Astrocyte (in vitro differentiated cells and primary cell): ENCODE results near the gene CMC1. TPM values are rescaled to one million over a fixed set of nuclear protein-coding genes. Genes with fewer than 3 reads are reported as not detected.

Experiments
- DNase-seq: peaks from one replicate; pipeline ENCODE4 v3.0.0-alpha.2; 2010; ENCODE audit warnings: low read depth
- FAIRE-seq: peaks from 2 replicates; lab custom pipeline; 2011; peaks lifted over from hg19 to GRCh38; lab: Jason Lieb, UNC
- H2AFZ ChIP-seq: 2 replicates; pipeline ENCODE4 v1.6.0; 2012; ENCODE audit warnings: low read depth, low read length, inconsistent platforms
- H3K27ac ChIP-seq: 2 replicates; pipeline ENCODE4 v1.5.1; 2011; ENCODE audit warnings: low read depth, low read length, inconsistent platforms
- H3K27me3 ChIP-seq: 2 replicates; pipeline ENCODE4 v1.6.0; 2011; ENCODE audit warnings: low read length, inconsistent platforms; ENCODE audit not compliant: insufficient read depth
- H3K36me3 ChIP-seq: 2 replicates; pipeline ENCODE4 v1.5.1; 2011; ENCODE audit warnings: low read length, inconsistent platforms; ENCODE audit not compliant: insufficient read depth
- H3K4me1 ChIP-seq: 2 replicates; pipeline ENCODE4 v1.5.1; 2011; ENCODE audit warnings: low read length, inconsistent platforms; ENCODE audit not compliant: insufficient read depth
- H3K4me2 ChIP-seq: 2 replicates; pipeline ENCODE4 v1.6.0; 2012; ENCODE audit warnings: low read length, inconsistent platforms
- H3K4me3 ChIP-seq: 2 replicates; pipeline ENCODE4 v1.5.1; 2011; ENCODE audit warnings: low read depth, mild to moderate bottlenecking, low read length, inconsistent platforms; ENCODE audit not compliant: insufficient read depth
- H3K79me2 ChIP-seq: 2 replicates; pipeline ENCODE4 v1.6.0; 2012; ENCODE audit warnings: mild to moderate bottlenecking, low read length, inconsistent platforms; ENCODE audit not compliant: insufficient read depth
- H3K9ac ChIP-seq: 2 replicates; pipeline ENCODE4 v1.6.0; 2012; ENCODE audit warnings: mild to moderate bottlenecking, low read length, inconsistent platforms
- H3K9me3 ChIP-seq: 2 replicates; pipeline ENCODE4 v1.5.1; 2012; ENCODE audit warnings: low read depth, mild to moderate bottlenecking, low read length, inconsistent platforms; ENCODE audit not compliant: insufficient read depth
- H4K20me1 ChIP-seq: 2 replicates; pipeline ENCODE4 v1.6.0; 2012; ENCODE audit warnings: low read length, inconsistent platforms; ENCODE audit not compliant: insufficient read depth
- H3K27ac Mint-ChIP-seq: one replicate; pipeline ENCODE4 v1.8.0; 2021; ENCODE audit warnings: mild to moderate bottlenecking, mixed read lengths; ENCODE audit not compliant: unreplicated experiment
- H3K27me3 Mint-ChIP-seq: one replicate; pipeline ENCODE4 v1.8.0; 2021; ENCODE audit warnings: low read depth, mixed read lengths; ENCODE audit not compliant: unreplicated experiment
- H3K36me3 Mint-ChIP-seq: one replicate; pipeline ENCODE4 v1.8.0; 2021; ENCODE audit warnings: low read depth, mixed read lengths; ENCODE audit not compliant: unreplicated experiment
- H3K4me1 Mint-ChIP-seq: one replicate; pipeline ENCODE4 v1.8.0; 2021; ENCODE audit warnings: low read depth, mixed read lengths; ENCODE audit not compliant: unreplicated experiment
- H3K4me3 Mint-ChIP-seq: one replicate; pipeline ENCODE4 v1.8.0; 2021; ENCODE audit warnings: mild to moderate bottlenecking, moderate library complexity, mixed read lengths; ENCODE audit not compliant: unreplicated experiment
- H3K9me3 Mint-ChIP-seq: one replicate; pipeline ENCODE4 v1.8.0; 2021; ENCODE audit warnings: mild to moderate bottlenecking, mixed read lengths; ENCODE audit not compliant: unreplicated experiment
- EZH2 ChIP-seq: IDR thresholded peaks from 2 replicates; pipeline ENCODE4 v1.6.1; 2012; ENCODE audit warnings: mild to moderate bottlenecking, low read length, inconsistent platforms; ENCODE audit not compliant: insufficient read depth
- total RNA-seq: library from RNA; stranded (reverse); gene quantifications from 2 replicates; pipeline ENCODE4 v1.2.1, GENCODE V29; 2021
- TF ChIP-seq, protein P1 (sequence below): IDR thresholded peaks from 2 replicates; pipeline ENCODE4 v1.5.1; 2011; ENCODE audit warnings: low read depth, mild to moderate bottlenecking, inconsistent platforms, low read length, moderate library complexity; ENCODE audit not compliant: insufficient read depth

The CMC1 gene
- total RNA-seq, 1 donor from 2014 or later: 13.4 TPM

DNA sequence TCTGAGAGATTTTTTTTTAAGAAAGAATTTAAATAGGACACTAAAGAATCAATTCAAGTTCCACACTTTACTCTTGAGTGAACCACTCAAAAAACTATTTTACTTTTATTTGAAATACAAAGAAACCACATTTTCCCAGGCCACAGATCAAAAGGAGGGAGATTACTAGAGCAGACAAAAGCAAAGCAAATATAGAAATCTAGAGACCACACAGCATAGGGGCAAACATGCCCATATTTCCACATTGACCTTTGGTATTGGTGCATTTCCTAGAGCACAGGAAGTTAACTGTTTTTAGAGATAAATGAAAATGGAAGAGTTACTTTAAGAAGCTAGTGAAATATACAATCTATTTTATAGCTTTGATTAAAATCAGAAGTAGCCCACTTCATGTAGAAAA lies 79.6 kb downstream of the CMC1 start:
- TF ChIP-seq, protein P1, sequence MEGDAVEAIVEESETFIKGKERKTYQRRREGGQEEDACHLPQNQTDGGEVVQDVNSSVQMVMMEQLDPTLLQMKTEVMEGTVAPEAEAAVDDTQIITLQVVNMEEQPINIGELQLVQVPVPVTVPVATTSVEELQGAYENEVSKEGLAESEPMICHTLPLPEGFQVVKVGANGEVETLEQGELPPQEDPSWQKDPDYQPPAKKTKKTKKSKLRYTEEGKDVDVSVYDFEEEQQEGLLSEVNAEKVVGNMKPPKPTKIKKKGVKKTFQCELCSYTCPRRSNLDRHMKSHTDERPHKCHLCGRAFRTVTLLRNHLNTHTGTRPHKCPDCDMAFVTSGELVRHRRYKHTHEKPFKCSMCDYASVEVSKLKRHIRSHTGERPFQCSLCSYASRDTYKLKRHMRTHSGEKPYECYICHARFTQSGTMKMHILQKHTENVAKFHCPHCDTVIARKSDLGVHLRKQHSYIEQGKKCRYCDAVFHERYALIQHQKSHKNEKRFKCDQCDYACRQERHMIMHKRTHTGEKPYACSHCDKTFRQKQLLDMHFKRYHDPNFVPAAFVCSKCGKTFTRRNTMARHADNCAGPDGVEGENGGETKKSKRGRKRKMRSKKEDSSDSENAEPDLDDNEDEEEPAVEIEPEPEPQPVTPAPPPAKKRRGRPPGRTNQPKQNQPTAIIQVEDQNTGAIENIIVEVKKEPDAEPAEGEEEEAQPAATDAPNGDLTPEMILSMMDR: no peak
- TF ChIP-seq EZH2: no peak
- H3K27me3 ChIP-seq: no peaks in the 10 kb centered on the region
- no peak for FAIRE-seq
- no peaks in the 10 kb centered on the region for H4K20me1 ChIP-seq
- H3K4me2 ChIP-seq: no peak overlapping the region
- H3K27ac ChIP-seq: no peak overlapping the region
- DNase-seq: no peak
- Mint-ChIP-seq H3K36me3 (no peaks in the 10 kb centered on the region), H3K9me3 (no peaks in the 10 kb centered on the region), H3K27me3 (no peaks in the 10 kb centered on the region), H3K4me1 (peaks cover 5% of the 10 kb centered on the region), H3K4me3 (no peak overlapping the region), H3K27ac (no peak overlapping the region)
- H3K36me3 ChIP-seq: peaks cover 14% of the 10 kb centered on the region
- no peaks in the 10 kb centered on the region for H3K4me1 ChIP-seq
- H3K79me2 ChIP-seq: no peaks in the 10 kb centered on the region
- no peak overlapping the region for H2AFZ ChIP-seq
- H3K9me3 ChIP-seq: no peaks in the 10 kb centered on the region
- no peak overlapping the region for H3K9ac ChIP-seq
- H3K4me3 ChIP-seq: no peak overlapping the region

DNA sequence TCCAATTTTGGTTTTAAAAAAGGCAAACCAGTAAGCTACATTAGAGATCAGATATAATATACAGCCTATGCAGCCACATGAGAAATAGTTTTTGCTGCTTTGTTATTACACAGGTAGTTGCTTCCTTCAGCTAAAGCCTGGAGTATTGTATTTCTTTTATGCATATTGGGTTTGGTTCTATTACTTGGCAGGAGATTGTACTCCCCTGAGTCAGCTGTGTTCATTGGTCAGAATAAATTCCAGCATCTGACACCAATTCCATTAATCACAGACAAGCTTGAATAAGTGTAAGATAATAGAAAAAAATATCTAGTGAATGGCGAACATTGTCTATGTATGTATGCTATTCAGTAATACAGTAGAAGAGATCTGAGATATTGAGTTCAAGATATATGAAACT lies 81.0 kb downstream of the CMC1 start:
- no peak overlapping the region for H2AFZ ChIP-seq
- H3K4me1 ChIP-seq: no peaks in the 10 kb centered on the region
- Mint-ChIP-seq H3K27me3 (no peaks in the 10 kb centered on the region), H3K4me1 (peaks cover 13% of the 10 kb centered on the region), H3K27ac (no peak overlapping the region), H3K4me3 (no peak overlapping the region), H3K9me3 (no peaks in the 10 kb centered on the region), H3K36me3 (no peaks in the 10 kb centered on the region)
- H3K27ac ChIP-seq: no peak overlapping the region
- no peak for TF ChIP-seq EZH2
- TF ChIP-seq, protein P1: no peak
- no peak overlapping the region for H3K9ac ChIP-seq
- H3K27me3 ChIP-seq: no peaks in the 10 kb centered on the region
- H3K79me2 ChIP-seq: no peaks in the 10 kb centered on the region
- H4K20me1 ChIP-seq: no peaks in the 10 kb centered on the region
- H3K36me3 ChIP-seq: peaks cover 22% of the 10 kb centered on the region
- H3K9me3 ChIP-seq: no peaks in the 10 kb centered on the region
- FAIRE-seq (no peak), DNase-seq (peak; percentile 79)
- no peak overlapping the region for H3K4me3 ChIP-seq
- H3K4me2 ChIP-seq: no peak overlapping the region

- Histone ChIP-seq H3K9ac (no peak overlapping the region), H2AFZ (no peak overlapping the region), H3K27me3 (no peaks in the 10 kb centered on the region), H3K36me3 (peaks cover 26% of the 10 kb centered on the region), H3K4me3 (no peak overlapping the region), H3K79me2 (no peaks in the 10 kb centered on the region), H3K4me1 (no peaks in the 10 kb centered on the region), H3K4me2 (no peak overlapping the region), H3K9me3 (no peaks in the 10 kb centered on the region), H4K20me1 (no peaks in the 10 kb centered on the region), H3K27ac (no peak overlapping the region)
- no peaks in the 10 kb centered on the region for H3K27me3 Mint-ChIP-seq
- FAIRE-seq (no peak), DNase-seq (peak; percentile 56)
- peaks cover 3% of the 10 kb centered on the region for H3K36me3 Mint-ChIP-seq
- TF ChIP-seq, protein P1: no peak
- no peak for TF ChIP-seq EZH2
- H3K27ac Mint-ChIP-seq: no peak overlapping the region
- H3K4me1 Mint-ChIP-seq: peaks cover 13% of the 10 kb centered on the region
- no peak overlapping the region for H3K4me3 Mint-ChIP-seq
- H3K9me3 Mint-ChIP-seq: no peaks in the 10 kb centered on the region
Measured at GRCh38 chr3:28326458-28326926, 85.1 kb downstream of the CMC1 start.
